Hematopoietic multipotent progenitor cell (in vitro differentiated cells): ENCODE results near the gene EPN2. TPM values are rescaled to one million over a fixed set of nuclear protein-coding genes. Genes with fewer than 3 reads are reported as not detected.
"Not testable (repeated sequence)": the region's sequence is repeated elsewhere in the genome, so short reads cannot be mapped to it uniquely, and the experiment has no call there.

Experiments used
- DNase-seq, 3 donors: peaks; one replicate each; pipeline ENCODE4 v3.0.0-alpha.2; 2011 to 2015; ENCODE audit warnings: low read depth in 2 of 3, low spot score in 2 of 3
- total RNA-seq: library from RNA; depleted of rRNA; stranded (reverse); fragments of >200 nt; gene quantifications from one replicate; pipeline ENCODE4 v1.2.3, GENCODE V29; 2012

Gene EPN2
- total RNA-seq, 1 donor = 1.9 TPM

- DNase-seq = no peak
Observed at GRCh38 chr17:19264681-19265080, 27.5 kb downstream of the EPN2 start.

GRCh38 chr17:19265755-19266154, 28.6 kb downstream of the EPN2 start:
- DNase-seq = no peak

- no peak for DNase-seq
Observed at GRCh38 chr17:19268611-19269010, 31.4 kb downstream of the EPN2 start.

GRCh38 chr17:19269106-19269505, 31.9 kb downstream of the EPN2 start:
- DNase-seq = no peak

DNA sequence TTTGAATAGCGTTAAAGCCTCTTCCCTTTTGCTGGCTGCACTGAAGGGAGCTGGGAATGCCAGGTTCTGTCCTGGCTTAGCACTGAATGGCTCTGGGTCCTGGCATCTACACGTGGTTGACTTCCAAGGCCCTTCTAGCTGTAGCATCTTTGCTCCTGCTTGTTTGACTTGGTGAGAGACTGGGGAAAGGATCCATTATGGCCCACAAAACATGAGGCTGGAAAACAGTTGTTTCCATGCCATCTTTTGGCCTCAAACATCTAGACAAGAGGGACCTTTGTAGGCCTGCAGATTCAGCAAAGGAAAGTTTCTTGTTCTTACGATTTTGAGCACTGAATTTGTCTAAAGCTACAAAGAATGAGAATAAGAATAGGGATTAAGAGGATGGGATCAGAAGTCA, 32.5 kb downstream of the EPN2 start:
- no peak for DNase-seq

GRCh38 chr17:19270347-19270703, 33.2 kb downstream of the EPN2 start:
- DNase-seq = no peak

GRCh38 chr17:19270704-19271611, 33.8 kb downstream of the EPN2 start:
- DNase-seq = peak in 2 of 3 donors; percentile 14 to 21

GRCh38 chr17:19271780-19272357, 34.7 kb downstream of the EPN2 start:
- DNase-seq = no peak

- DNase-seq = no peak
Observed at GRCh38 chr17:19273731-19274130, 36.6 kb downstream of the EPN2 start.

- no peak for DNase-seq
Observed at GRCh38 chr17:19274893-19275292, 37.7 kb downstream of the EPN2 start.

DNA sequence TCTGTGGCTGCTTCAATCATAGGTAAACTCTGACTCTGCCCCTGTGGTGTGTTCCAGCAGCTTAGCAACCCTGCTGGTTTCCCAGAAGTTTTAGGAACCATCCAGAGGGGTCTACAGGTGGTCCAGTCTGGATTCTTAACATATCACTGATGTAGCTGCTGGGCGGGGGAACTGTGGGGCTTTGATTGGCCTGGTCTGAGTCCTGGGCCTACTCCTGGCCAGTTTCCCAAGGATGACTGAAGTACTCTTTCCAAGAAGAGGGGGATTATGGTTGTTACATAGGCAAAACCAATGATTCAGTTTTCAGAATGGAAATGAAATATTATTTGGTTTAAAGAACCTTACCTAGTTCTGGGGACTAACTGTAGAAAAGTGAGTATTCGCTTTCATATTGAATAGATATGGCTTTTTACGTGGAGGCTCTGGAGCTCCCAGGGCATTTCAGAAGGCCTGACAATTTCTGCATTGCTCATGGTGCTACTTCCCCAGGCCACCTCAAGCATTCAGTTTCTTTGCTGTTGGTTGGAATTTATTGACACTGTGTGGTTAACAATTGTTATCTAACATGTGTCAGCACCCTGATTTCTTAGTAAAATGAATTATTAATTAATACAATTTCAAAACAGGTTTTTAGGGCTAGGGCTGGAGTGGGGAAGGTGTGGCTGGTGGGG, 38.4 kb downstream of the EPN2 start:
- no peak for DNase-seq

GRCh38 chr17:19278284-19278683, 41.1 kb downstream of the EPN2 start:
- not testable (repeated sequence) for DNase-seq

DNA sequence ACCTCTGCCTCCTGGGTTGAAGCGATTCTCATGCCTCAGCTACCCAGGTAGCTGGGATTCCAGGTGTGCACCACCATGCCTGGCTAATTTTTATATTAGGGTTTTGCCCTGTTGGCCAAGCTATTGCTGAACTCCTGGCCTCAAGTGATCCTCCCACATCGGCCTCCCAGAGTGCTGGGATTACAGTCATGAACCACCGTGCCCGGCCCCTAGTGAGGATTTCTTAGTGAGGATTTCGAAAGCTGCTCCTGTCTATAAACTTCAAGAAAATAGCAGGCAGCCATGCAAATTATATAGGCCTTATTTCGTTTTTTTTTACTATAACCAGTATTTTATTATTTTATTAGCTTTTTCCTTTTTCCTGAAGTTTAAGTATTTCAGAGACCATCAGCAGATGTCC, 41.6 kb downstream of the EPN2 start:
- no peak for DNase-seq

GRCh38 chr17:19281161-19281560, 44.0 kb downstream of the EPN2 start:
- no peak for DNase-seq

- DNase-seq = no peak
Observed at GRCh38 chr17:19284005-19284959, 47.1 kb downstream of the EPN2 start.

DNA sequence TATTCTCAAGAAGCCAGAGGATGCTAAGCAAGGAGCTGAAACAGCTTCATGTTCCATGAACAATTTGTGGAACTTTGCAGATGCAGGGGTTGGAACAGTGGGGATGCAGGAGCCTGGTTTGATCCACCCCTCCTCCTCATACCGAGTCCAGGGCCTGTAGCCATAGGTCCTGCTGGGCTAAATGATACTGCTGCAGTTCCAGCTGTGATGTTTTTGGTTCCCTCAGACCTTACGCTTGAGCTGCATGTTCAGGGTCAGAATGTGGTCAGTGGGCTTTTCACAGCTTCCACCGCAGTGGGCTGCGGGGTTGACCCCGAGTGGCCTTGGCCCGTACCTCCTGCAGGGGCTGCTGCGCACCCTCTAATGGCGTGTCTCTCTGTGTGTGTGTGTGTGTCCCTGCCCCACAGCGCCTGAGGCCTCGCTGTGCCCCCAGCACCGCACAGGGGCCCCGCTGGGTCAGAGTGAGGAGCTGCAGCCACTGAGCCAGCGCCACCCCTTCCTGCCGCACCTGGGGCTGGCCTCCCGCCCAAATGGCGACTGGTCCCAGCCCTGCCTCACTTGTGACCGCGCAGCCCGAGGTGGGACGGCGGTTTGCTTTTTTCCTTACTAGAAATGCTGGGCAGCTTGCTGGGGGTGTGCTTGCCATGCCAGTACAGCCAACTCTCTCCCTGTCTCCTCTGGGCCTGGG, 48.2 kb downstream of the EPN2 start:
- DNase-seq = no peak

GRCh38 chr17:19286751-19287341, 49.7 kb downstream of the EPN2 start:
- DNase-seq = no peak

- no peak for DNase-seq
Observed at GRCh38 chr17:19287651-19288050, 50.5 kb downstream of the EPN2 start.

GRCh38 chr17:19288453-19288852, 51.3 kb downstream of the EPN2 start:
- DNase-seq = no peak
